Osteoblast (primary cell): ENCODE results near the gene SAA1. TPM values are rescaled to one million over a fixed set of nuclear protein-coding genes. Genes with fewer than 3 reads are reported as not detected.
A peak's percentile ranks its signal among the peaks of the same experiment; 100 is the strongest.

ENCODE experiments used
- DNase-seq: peaks from one replicate; pipeline ENCODE4 v3.0.0; 2011; ENCODE audit warnings: low spot score, mixed read lengths; ENCODE audit not compliant: insufficient read length; ENCODE audit errors: missing footprints
- H2AFZ ChIP-seq: 2 replicates; pipeline ENCODE4 v1.6.0; 2011; ENCODE audit warnings: mild to moderate bottlenecking, low read length
- H3K27ac ChIP-seq: 2 replicates; pipeline ENCODE4 v1.5.1; 2011; ENCODE audit warnings: mild to moderate bottlenecking, low read depth, low read length, moderate library complexity
- H3K27me3 ChIP-seq: 2 replicates; pipeline ENCODE4 v1.6.0; 2012; ENCODE audit warnings: mild to moderate bottlenecking, control low read depth, inconsistent platforms, low read length, moderate library complexity; ENCODE audit not compliant: insufficient read depth
- H3K36me3 ChIP-seq: 2 replicates; pipeline ENCODE4 v1.5.1; 2011; ENCODE audit warnings: mild to moderate bottlenecking, low read length, control low read depth, moderate library complexity; ENCODE audit not compliant: insufficient read depth
- H3K4me1 ChIP-seq: 2 replicates; pipeline ENCODE4 v1.5.1; 2011; ENCODE audit warnings: mild to moderate bottlenecking, low read length, control low read depth, moderate library complexity; ENCODE audit not compliant: insufficient read depth
- H3K4me2 ChIP-seq: 2 replicates; pipeline ENCODE4 v1.6.0; 2011; ENCODE audit warnings: mild to moderate bottlenecking, low read length; ENCODE audit not compliant: insufficient read depth
- H3K4me3 ChIP-seq: fragments of 200-600 bp; sonication (generic); 3 replicates; pipeline ENCODE4 v1.5.1; 2012; ENCODE audit warnings: mild to moderate bottlenecking, low read length, inconsistent platforms; ENCODE audit not compliant: insufficient read depth
- H3K79me2 ChIP-seq: 2 replicates; pipeline ENCODE4 v1.6.0; 2012; ENCODE audit warnings: mild to moderate bottlenecking, low read length, control low read depth, inconsistent platforms; ENCODE audit not compliant: insufficient read depth
- H3K9me3 ChIP-seq: 2 replicates; pipeline ENCODE4 v1.5.1; 2011; ENCODE audit warnings: low read depth, low read length, control low read depth
- H4K20me1 ChIP-seq: 2 replicates; pipeline ENCODE4 v1.6.0; 2012; ENCODE audit warnings: mild to moderate bottlenecking, low read length, control low read depth; ENCODE audit not compliant: insufficient read depth
- total RNA-seq: library from RNA; depleted of rRNA; stranded (reverse); fragments of >200 nt; gene quantifications from 2 replicates; pipeline ENCODE4 v1.2.3, GENCODE V29; 2012
- TF ChIP-seq, protein P1 (sequence below): IDR thresholded peaks from 2 replicates; pipeline ENCODE4 v1.5.1; 2011; ENCODE audit warnings: mild to moderate bottlenecking, low read depth, low read length, moderate library complexity; ENCODE audit errors: extremely low read depth

Gene SAA1
- total RNA-seq, 1 donor, result not detected

DNA sequence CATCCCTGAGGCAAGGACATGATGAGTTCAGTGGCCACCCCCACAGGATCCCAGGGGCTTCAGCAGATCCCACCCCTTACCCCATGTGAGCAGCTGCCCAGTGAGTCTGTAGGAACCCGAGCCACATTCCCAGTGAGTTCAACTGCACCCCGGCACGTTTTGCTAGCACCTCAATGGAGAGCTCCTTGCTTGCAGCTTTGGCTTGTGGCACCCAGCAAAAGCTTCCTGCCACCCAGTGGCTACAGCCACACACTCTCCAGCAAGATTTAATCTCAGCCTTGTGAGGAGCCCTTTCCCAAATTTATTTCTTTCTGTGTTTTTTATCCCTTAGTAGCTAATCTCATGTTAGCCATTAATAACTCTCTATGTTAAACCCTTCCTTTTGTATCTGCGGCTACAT, 4.0 kb downstream of the SAA1 start:
- Histone ChIP-seq H3K27ac (no peak overlapping the region), H3K4me3 (no peak overlapping the region), H2AFZ (no peak overlapping the region), H3K4me1 (no peaks in the 10 kb centered on the region), H4K20me1 (no peaks in the 10 kb centered on the region), H3K27me3 (peaks cover 6% of the 10 kb centered on the region), H3K36me3 (no peaks in the 10 kb centered on the region), H3K79me2 (no peaks in the 10 kb centered on the region), H3K4me2 (no peak overlapping the region), H3K9me3 (no peaks in the 10 kb centered on the region)
- TF ChIP-seq, protein P1, sequence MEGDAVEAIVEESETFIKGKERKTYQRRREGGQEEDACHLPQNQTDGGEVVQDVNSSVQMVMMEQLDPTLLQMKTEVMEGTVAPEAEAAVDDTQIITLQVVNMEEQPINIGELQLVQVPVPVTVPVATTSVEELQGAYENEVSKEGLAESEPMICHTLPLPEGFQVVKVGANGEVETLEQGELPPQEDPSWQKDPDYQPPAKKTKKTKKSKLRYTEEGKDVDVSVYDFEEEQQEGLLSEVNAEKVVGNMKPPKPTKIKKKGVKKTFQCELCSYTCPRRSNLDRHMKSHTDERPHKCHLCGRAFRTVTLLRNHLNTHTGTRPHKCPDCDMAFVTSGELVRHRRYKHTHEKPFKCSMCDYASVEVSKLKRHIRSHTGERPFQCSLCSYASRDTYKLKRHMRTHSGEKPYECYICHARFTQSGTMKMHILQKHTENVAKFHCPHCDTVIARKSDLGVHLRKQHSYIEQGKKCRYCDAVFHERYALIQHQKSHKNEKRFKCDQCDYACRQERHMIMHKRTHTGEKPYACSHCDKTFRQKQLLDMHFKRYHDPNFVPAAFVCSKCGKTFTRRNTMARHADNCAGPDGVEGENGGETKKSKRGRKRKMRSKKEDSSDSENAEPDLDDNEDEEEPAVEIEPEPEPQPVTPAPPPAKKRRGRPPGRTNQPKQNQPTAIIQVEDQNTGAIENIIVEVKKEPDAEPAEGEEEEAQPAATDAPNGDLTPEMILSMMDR, result peak; percentile 17
- DNase-seq, result peak; percentile 77

DNA sequence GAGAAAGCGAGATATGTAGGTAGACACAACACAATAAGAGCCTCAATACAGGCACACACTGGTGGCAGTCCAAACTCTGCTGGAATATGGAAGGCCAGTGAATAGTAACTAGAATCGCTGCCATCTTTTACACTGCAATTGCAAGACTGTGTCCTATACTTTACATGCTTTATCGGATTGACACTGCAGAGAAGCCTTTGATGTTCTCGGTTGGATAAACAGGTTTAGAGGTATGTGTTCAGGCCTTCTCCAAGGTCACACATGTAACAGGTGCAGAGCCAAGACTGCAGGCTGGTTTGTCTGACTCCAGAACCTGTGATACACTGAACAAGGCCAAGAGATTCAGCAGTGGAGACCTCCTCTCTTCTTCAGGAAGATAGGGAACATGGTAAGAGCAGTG, 5.1 kb downstream of the SAA1 start:
- H3K27me3 ChIP-seq, result no peaks in the 10 kb centered on the region
- H3K4me2 ChIP-seq, result no peak overlapping the region
- no peaks in the 10 kb centered on the region for H4K20me1 ChIP-seq
- no peak overlapping the region for H2AFZ ChIP-seq
- H3K79me2 ChIP-seq, result no peaks in the 10 kb centered on the region
- H3K27ac ChIP-seq, result no peak overlapping the region
- no peak for DNase-seq
- no peaks in the 10 kb centered on the region for H3K4me1 ChIP-seq
- H3K36me3 ChIP-seq, result no peaks in the 10 kb centered on the region
- no peaks in the 10 kb centered on the region for H3K9me3 ChIP-seq
- TF ChIP-seq, protein P1, result no peak
- H3K4me3 ChIP-seq, result no peak overlapping the region

DNA sequence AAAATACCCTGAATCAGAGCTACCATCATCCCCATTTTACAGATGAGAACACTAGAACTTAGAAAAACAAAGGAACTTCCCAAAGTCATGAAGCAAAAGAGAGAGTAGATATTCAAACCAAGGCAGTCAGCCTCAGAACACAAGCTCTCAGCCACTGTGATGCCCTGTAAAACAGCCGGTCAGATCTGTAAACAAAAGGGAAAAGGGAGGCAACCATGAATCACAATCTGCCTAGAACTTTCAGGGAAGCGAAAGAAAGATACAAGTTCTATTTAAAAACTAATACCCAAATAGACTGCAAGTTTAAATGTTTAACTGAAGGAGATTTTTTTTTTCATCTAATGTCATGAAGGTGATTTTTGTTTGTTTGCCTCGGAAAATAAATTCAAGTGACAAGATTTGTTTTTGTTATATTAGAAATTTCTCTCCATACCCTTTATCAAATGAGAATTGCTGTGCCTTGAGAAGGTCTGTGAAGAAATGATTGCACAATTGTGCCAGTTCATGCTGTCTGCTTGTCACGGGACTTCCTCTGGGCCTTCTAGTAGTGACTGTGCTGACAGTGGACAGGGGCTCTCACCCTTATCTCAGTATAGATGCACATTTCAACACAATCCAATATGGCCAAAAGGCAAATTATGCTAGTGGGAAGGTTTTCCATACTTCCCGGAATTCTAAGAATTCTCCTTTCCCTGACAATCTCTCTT, 11.7 kb downstream of the SAA1 start:
- Histone ChIP-seq H4K20me1 (no peaks in the 10 kb centered on the region), H3K27me3 (no peaks in the 10 kb centered on the region), H2AFZ (no peak overlapping the region), H3K4me3 (no peak overlapping the region), H3K4me1 (no peaks in the 10 kb centered on the region), H3K4me2 (no peak overlapping the region), H3K9me3 (no peaks in the 10 kb centered on the region), H3K36me3 (peaks cover 20% of the 10 kb centered on the region), H3K27ac (no peak overlapping the region), H3K79me2 (no peaks in the 10 kb centered on the region)
- TF ChIP-seq, protein P1, result no peak
- DNase-seq, result no peak

DNA sequence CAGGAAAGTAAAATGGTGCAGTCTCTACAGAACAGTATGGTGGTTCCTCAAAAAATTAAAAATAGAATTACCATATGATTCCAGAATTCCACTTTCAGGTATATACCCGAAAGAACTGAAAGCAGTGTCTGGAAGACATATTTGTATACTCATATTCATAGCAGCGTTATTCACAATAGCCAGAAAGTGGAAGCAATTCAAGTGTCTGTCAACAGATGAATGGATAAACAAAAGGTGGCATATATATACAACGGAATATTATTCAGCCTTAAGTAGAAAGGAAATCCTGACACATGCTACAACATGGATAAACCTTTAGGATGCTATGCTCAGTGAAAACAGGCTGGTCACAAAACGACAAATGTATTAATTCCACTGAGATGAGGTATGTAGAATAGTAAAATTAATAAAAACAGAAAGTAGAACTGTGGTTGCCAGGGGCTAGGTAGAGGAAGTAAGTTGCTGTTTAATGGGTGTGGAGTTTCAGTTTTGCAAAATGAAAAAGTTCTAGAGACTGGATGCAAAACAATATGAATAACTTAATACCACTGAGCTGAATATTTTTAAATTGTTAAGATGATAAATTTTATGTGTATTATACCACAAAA, 14.5 kb downstream of the SAA1 start:
- Histone ChIP-seq H3K4me3 (no peak overlapping the region), H3K9me3 (no peaks in the 10 kb centered on the region), H3K4me1 (no peaks in the 10 kb centered on the region), H3K36me3 (peaks cover 30% of the 10 kb centered on the region), H3K27me3 (no peaks in the 10 kb centered on the region), H4K20me1 (no peaks in the 10 kb centered on the region), H3K79me2 (no peaks in the 10 kb centered on the region), H3K27ac (no peak overlapping the region), H3K4me2 (no peak overlapping the region), H2AFZ (no peak overlapping the region)
- no peak for DNase-seq
- TF ChIP-seq, protein P1, result no peak
